A549 treated with GW870086 at 1 μM for 4 hours (cell line): ENCODE results near the gene NAT9. TPM values are rescaled to one million over a fixed set of nuclear protein-coding genes. Genes with fewer than 3 reads are reported as not detected.

ENCODE experiments used
- total RNA-seq: library from RNA; stranded (reverse); fragments of 200-300 nt; extraction: Qiagen RNA extraction; gene quantifications from 5 replicates; pipeline ENCODE4 v1.2.3, GENCODE V29; 2022; ENCODE audit warnings: low read depth

Gene NAT9
- 46.7 to 62.2 TPM (median 56.4 TPM) in 5 replicates for total RNA-seq

GRCh38 chr17:74776044-74776962, at the start of gene NAT9:
Gene NAT9 (minus strand): TSS chr17:74776345. CDS start chr17:74775698, 647 bp downstream.

GRCh38 chr17:74748529-74749278, 27.4 kb downstream of the NAT9 start, which contains the start of gene NHERF1:
Gene NHERF1 (plus strand): TSS chr17:74748628. CDS start chr17:74748847, 219 bp downstream.

GRCh38 chr17:74736513-74737298, 39.4 kb downstream of the NAT9 start, which contains the start of gene RAB37:
Gene RAB37 (plus strand): TSS chr17:74737256. CDS start chr17:74737273, 17 bp downstream.

Other genes with a start within 250 kb of the NAT9 start
- 0.05 to 0.17 TPM (median 0.10 TPM) in 4 of 5 replicates, not detected in the other for gene CD300LB, start 244.9 kb downstream of the NAT9 start, total RNA-seq
- 0.18 to 0.35 TPM (median 0.22 TPM) in 5 replicates for gene CD300C, start 230.2 kb downstream of the NAT9 start, total RNA-seq
- gene CD300H, start 208.8 kb downstream of the NAT9 start, total RNA-seq, result 0.29 to 1.9 TPM (median 0.50 TPM) in 5 replicates
- gene CD300LD, start 184.1 kb downstream of the NAT9 start, total RNA-seq, result not detected in 5 replicates
- not detected in 5 replicates for gene CD300E, start 152.6 kb downstream of the NAT9 start, total RNA-seq
- gene CD300LF, start 63.4 kb downstream of the NAT9 start, total RNA-seq, result not detected in 5 replicates
- gene RAB37, start 39.1 kb downstream of the NAT9 start, total RNA-seq, result 1.1 to 1.4 TPM (median 1.3 TPM) in 5 replicates
- gene NHERF1, start 27.7 kb downstream of the NAT9 start, total RNA-seq, result 34.8 to 45.4 TPM (median 44.6 TPM) in 5 replicates
- gene GRIN2C, start 83.5 kb upstream of the NAT9 start, total RNA-seq, result 0.14 to 0.37 TPM (median 0.22 TPM) in 5 replicates
- 48.1 to 67.0 TPM (median 61.8 TPM) in 5 replicates for gene FDXR, start 96.6 kb upstream of the NAT9 start, total RNA-seq
- gene FADS6, start 117.3 kb upstream of the NAT9 start, total RNA-seq, result 0.09 TPM in 1 of 5 replicates, not detected in the others
- 0.07 to 0.12 TPM (median 0.11 TPM) in 5 replicates for gene USH1G, start 146.9 kb upstream of the NAT9 start, total RNA-seq
- gene OTOP2, start 147.9 kb upstream of the NAT9 start, total RNA-seq, result 0.13 TPM in 1 of 5 replicates, not detected in the others
- not detected in 5 replicates for gene OTOP3, start 159.6 kb upstream of the NAT9 start, total RNA-seq
- 13.8 to 19.2 TPM (median 17.5 TPM) in 5 replicates for gene HID1, start 196.4 kb upstream of the NAT9 start, total RNA-seq
- gene CDR2L, start 211.3 kb upstream of the NAT9 start, total RNA-seq, result 56.3 to 70.7 TPM (median 68.6 TPM) in 5 replicates
- gene MRPL58, start 236.3 kb upstream of the NAT9 start, total RNA-seq, result 72.9 to 81.4 TPM (median 79.5 TPM) in 5 replicates